ENCODE measurements around the gene MSH6. TPM values are rescaled to one million over a fixed set of nuclear protein-coding genes. Genes with fewer than 3 reads are reported as not detected.

Gene MSH6
- total RNA-seq, 1 donor from 2014 or later, result 53.8 TPM

DNA sequence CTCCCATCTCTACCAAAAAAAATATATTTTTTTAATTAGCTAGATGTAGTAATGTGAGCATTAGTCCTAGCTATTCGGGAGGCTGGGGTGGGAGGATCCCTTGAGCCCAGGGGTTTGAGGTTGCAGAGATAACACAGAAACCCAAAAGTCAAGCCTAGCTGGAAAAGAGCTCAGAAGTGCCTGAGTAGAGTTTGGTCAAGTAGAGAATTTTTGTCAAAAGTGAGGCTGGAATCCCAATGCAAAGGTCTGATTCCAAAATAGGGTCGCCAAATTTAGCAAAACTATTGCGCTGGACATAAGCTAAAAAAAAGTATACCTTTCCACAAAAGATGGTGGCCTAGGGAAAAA, 15.5 kb upstream of the MSH6 start:
- no peaks in the 10 kb centered on the region for H4K20me1 ChIP-seq (ENCODE audit: insufficient read depth, low read length)
- no peak for DNase-seq (ENCODE audit: low read depth)
- H3K27me3 ChIP-seq (ENCODE audit: insufficient read depth, low read length), result no peaks in the 10 kb centered on the region
- Mint-ChIP-seq H3K4me1 (ENCODE audit: low read depth, unreplicated experiment) (peaks cover 6% of the 10 kb centered on the region), H3K36me3 (ENCODE audit: low read depth, unreplicated experiment) (peaks cover 5% of the 10 kb centered on the region), H3K27ac (ENCODE audit: unreplicated experiment) (no peak overlapping the region), H3K27me3 (ENCODE audit: low read depth, unreplicated experiment) (peaks cover 1% of the 10 kb centered on the region), H3K9me3 (ENCODE audit: unreplicated experiment) (peaks cover 10% of the 10 kb centered on the region), H3K4me3 (ENCODE audit: unreplicated experiment) (no peak overlapping the region)
- no peaks in the 10 kb centered on the region for H3K4me1 ChIP-seq (ENCODE audit: insufficient read depth, low read length)
- H3K36me3 ChIP-seq (ENCODE audit: insufficient read depth, low read length), result no peaks in the 10 kb centered on the region
- no peak overlapping the region for H3K9ac ChIP-seq (ENCODE audit: low read length)
- TF ChIP-seq, protein P1, sequence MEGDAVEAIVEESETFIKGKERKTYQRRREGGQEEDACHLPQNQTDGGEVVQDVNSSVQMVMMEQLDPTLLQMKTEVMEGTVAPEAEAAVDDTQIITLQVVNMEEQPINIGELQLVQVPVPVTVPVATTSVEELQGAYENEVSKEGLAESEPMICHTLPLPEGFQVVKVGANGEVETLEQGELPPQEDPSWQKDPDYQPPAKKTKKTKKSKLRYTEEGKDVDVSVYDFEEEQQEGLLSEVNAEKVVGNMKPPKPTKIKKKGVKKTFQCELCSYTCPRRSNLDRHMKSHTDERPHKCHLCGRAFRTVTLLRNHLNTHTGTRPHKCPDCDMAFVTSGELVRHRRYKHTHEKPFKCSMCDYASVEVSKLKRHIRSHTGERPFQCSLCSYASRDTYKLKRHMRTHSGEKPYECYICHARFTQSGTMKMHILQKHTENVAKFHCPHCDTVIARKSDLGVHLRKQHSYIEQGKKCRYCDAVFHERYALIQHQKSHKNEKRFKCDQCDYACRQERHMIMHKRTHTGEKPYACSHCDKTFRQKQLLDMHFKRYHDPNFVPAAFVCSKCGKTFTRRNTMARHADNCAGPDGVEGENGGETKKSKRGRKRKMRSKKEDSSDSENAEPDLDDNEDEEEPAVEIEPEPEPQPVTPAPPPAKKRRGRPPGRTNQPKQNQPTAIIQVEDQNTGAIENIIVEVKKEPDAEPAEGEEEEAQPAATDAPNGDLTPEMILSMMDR (IDR thresholded peaks at IDR 0.05; ENCODE audit: insufficient read depth, low read depth, low read length), result no peak
- TF ChIP-seq EZH2 (IDR thresholded peaks at IDR 0.05; ENCODE audit: insufficient read depth, low read length), result no peak
- no peaks in the 10 kb centered on the region for H3K9me3 ChIP-seq (ENCODE audit: insufficient read depth, low read depth, low read length)
- H2AFZ ChIP-seq (ENCODE audit: low read depth, low read length), result no peak overlapping the region
- H3K79me2 ChIP-seq (ENCODE audit: insufficient read depth, low read length), result no peaks in the 10 kb centered on the region
- no peak overlapping the region for H3K27ac ChIP-seq (ENCODE audit: low read depth, low read length)
- no peak for FAIRE-seq
- H3K4me2 ChIP-seq (ENCODE audit: low read length), result peak overlapping the region; percentile 62
- no peak overlapping the region for H3K4me3 ChIP-seq (ENCODE audit: insufficient read depth, low read depth, low read length)

DNA sequence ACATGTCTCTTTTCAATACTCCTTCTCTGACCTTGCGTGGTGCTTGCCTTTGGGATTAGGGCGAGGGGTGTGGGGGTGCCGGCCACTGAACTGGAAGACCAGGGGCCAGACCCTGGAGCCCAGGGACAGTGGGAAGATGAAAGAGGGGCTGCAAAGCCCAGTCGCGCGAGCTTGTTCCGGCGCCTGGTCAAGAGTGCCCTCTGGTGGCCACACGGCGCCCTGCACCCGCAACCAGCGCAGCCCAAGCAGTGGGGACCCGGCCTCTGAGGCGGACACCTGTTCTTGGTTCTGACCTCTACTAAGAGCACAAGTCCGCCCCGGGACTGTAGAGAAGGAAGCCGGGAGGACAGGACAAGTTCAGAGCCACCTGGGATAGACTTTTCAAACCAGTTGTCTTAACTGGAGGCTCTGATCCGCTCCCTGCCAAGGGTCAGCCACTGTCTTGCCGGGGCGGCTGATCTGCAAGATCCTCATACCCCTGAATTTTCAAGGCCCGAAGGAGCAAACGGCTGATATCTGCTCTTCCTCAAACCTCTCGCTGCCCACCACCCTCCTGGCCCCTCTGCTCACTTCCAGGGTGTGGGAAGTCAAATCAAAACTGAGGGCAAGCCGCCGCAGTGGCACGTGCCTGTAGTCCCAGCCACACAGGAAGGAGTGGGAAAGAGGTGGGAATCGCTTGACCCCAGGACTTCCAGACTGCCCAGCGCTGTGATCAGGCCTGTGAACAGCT, 14.9 kb upstream of the MSH6 start:
- H3K4me3 ChIP-seq (ENCODE audit: insufficient read depth, low read depth, low read length), result no peak overlapping the region
- peaks cover 8% of the 10 kb centered on the region for H3K4me1 Mint-ChIP-seq (ENCODE audit: low read depth, unreplicated experiment)
- no peaks in the 10 kb centered on the region for H3K79me2 ChIP-seq (ENCODE audit: insufficient read depth, low read length)
- H3K36me3 ChIP-seq (ENCODE audit: insufficient read depth, low read length), result no peaks in the 10 kb centered on the region
- H3K9me3 ChIP-seq (ENCODE audit: insufficient read depth, low read depth, low read length), result no peaks in the 10 kb centered on the region
- no peaks in the 10 kb centered on the region for H4K20me1 ChIP-seq (ENCODE audit: insufficient read depth, low read length)
- no peaks in the 10 kb centered on the region for H3K27me3 ChIP-seq (ENCODE audit: insufficient read depth, low read length)
- H3K27ac Mint-ChIP-seq (ENCODE audit: unreplicated experiment), result no peak overlapping the region
- no peak overlapping the region for H3K27ac ChIP-seq (ENCODE audit: low read depth, low read length)
- no peak overlapping the region for H3K9ac ChIP-seq (ENCODE audit: low read length)
- peak overlapping the region; percentile 54 for H3K4me3 Mint-ChIP-seq (ENCODE audit: unreplicated experiment)
- TF ChIP-seq EZH2 (IDR thresholded peaks at IDR 0.05; ENCODE audit: insufficient read depth, low read length), result no peak
- TF ChIP-seq, protein P1 (IDR thresholded peaks at IDR 0.05; ENCODE audit: insufficient read depth, low read depth, low read length), result peak; percentile 76
- H3K4me2 ChIP-seq (ENCODE audit: low read length), result peak overlapping the region; percentile 62
- no peaks in the 10 kb centered on the region for H3K27me3 Mint-ChIP-seq (ENCODE audit: low read depth, unreplicated experiment)
- peaks cover 10% of the 10 kb centered on the region for H3K9me3 Mint-ChIP-seq (ENCODE audit: unreplicated experiment)
- peaks cover 5% of the 10 kb centered on the region for H3K36me3 Mint-ChIP-seq (ENCODE audit: low read depth, unreplicated experiment)
- DNase-seq (ENCODE audit: low read depth) (no peak), FAIRE-seq (no peak)
- H3K4me1 ChIP-seq (ENCODE audit: insufficient read depth, low read length), result no peaks in the 10 kb centered on the region
- H2AFZ ChIP-seq (ENCODE audit: low read depth, low read length), result peak overlapping the region; percentile 43

DNA sequence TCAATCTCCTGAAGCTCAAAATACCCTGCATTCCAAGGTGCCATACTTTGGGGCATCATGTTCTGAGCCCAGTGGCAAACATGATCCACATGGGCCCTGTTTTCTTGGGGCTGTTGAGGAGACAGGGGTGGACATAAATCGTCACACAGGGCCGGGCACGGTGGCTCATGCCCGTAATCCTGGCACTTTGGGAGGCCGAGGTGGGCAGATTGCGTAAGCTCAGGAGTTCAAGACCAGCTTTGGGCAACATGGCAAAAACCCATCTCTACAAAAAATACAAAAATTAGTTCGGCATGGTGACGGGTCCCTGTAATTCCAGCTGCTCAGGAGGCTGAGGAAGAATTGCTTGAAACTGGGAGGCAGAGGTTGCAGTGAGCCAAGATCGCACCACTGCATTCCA, 13.6 kb upstream of the MSH6 start:
- H3K27me3 ChIP-seq (ENCODE audit: insufficient read depth, low read length), result no peaks in the 10 kb centered on the region
- H4K20me1 ChIP-seq (ENCODE audit: insufficient read depth, low read length), result no peaks in the 10 kb centered on the region
- H2AFZ ChIP-seq (ENCODE audit: low read depth, low read length), result no peak overlapping the region
- H3K27ac Mint-ChIP-seq (ENCODE audit: unreplicated experiment), result no peak overlapping the region
- H3K9ac ChIP-seq (ENCODE audit: low read length), result no peak overlapping the region
- no peak for DNase-seq (ENCODE audit: low read depth)
- no peaks in the 10 kb centered on the region for H3K79me2 ChIP-seq (ENCODE audit: insufficient read depth, low read length)
- H3K36me3 Mint-ChIP-seq (ENCODE audit: low read depth, unreplicated experiment), result peaks cover 5% of the 10 kb centered on the region
- H3K9me3 Mint-ChIP-seq (ENCODE audit: unreplicated experiment), result peaks cover 10% of the 10 kb centered on the region
- H3K4me2 ChIP-seq (ENCODE audit: low read length), result no peak overlapping the region
- no peaks in the 10 kb centered on the region for H3K9me3 ChIP-seq (ENCODE audit: insufficient read depth, low read depth, low read length)
- no peak overlapping the region for H3K4me3 Mint-ChIP-seq (ENCODE audit: unreplicated experiment)
- peaks cover 8% of the 10 kb centered on the region for H3K4me1 Mint-ChIP-seq (ENCODE audit: low read depth, unreplicated experiment)
- no peaks in the 10 kb centered on the region for H3K27me3 Mint-ChIP-seq (ENCODE audit: low read depth, unreplicated experiment)
- no peaks in the 10 kb centered on the region for H3K36me3 ChIP-seq (ENCODE audit: insufficient read depth, low read length)
- FAIRE-seq, result no peak
- no peak overlapping the region for H3K4me3 ChIP-seq (ENCODE audit: insufficient read depth, low read depth, low read length)
- H3K4me1 ChIP-seq (ENCODE audit: insufficient read depth, low read length), result no peaks in the 10 kb centered on the region
- no peak overlapping the region for H3K27ac ChIP-seq (ENCODE audit: low read depth, low read length)
- TF ChIP-seq, protein P1 (IDR thresholded peaks at IDR 0.05; ENCODE audit: insufficient read depth, low read depth, low read length), result no peak
- no peak for TF ChIP-seq EZH2 (IDR thresholded peaks at IDR 0.05; ENCODE audit: insufficient read depth, low read length)

Data from astrocyte (in vitro differentiated cells and primary cell).